ENCODE results near the gene ASCL5.

- TF ChIP-seq POLR2A (IDR thresholded peaks at IDR 0.05; ENCODE audit: low read length): no peak
- TF ChIP-seq GATA1 (IDR thresholded peaks at IDR 0.05; ENCODE audit: low read depth, low read length): no peak
These were observed 37.7 kb upstream of the ASCL5 start for GRCh38 chr1:201164645-201165044.

Data from erythroblast (primary cell).